ENCODE results near the gene L3MBTL4. TPM values are rescaled to one million over a fixed set of nuclear protein-coding genes. Genes with fewer than 3 reads are reported as not detected.

Gene L3MBTL4
- total and polyA plus RNA-seq, 10 of the 15 experiments (the other 5 are each of a cell fraction or from before 2014, with no cell fraction given) = 1.3 to 8.7 (median 3.8) TPM

DNA sequence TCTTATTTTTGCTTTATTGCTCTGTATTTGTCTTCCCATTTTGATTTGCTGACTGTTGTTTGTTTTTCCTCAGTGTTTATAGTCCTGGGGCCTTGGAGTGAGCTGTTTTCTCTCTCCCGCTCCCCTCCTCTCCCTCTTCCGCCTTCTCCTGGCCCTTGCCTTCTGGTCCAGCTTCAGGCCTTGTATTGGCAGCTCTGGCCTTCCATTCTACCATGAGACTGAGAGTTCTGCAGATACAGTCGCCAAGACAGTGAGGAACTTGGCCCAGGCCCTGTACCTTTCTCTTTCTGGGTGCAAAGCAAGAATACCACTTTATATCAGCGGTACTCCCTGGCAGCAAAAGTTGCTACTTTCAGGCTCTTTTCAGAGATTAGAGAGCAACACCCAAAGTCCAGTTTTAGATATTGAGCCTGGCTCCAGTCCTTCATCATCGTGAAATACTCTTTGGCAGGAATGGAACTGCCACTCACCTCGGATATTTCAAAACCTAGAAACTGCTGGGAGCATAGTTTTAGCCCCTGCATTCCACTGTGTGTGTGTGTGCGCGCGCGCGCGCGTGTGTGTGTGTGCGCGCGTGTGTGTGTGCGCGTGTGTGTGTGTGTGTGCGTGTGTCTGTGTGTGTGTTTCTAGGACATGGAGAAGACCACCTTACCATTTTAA is 17.1 kb upstream of the L3MBTL4 start:
- BruUV-seq (replicated peaks) = no TSS peak

More for the DNA sequence above, 17.1 kb upstream of the L3MBTL4 start:
- in situ Hi-C loops (cut with MboI) = no loop called here
- FAIRE-seq = no peak
- H3K9ac ChIP-seq (ENCODE audit: control insufficient read depth, insufficient read depth, low read length) = no peak overlapping the region
- 85% methylated on average over 19 of the region's 19 CpGs for WGBS (ENCODE audit: insufficient coverage, insufficient replicate concordance, low lambda C conversion rate, missing lambda C conversion rate)
- ChIA-PET POLR2A (interaction anchor here (0.6 kb wide), 1 partner anchor 905 kb away, joined by 5 read pairs; no protein-coding TSS in a partner anchor), RAD21 (ENCODE audit: unreplicated experiment) (no interaction called here), SMC1A (ENCODE audit: uncharacterized antibody, unreplicated experiment) (no interaction called here), CTCF (no interaction called here)
- no peak overlapping the region for H3K4me3 ChIP-seq
- intact Hi-C loops (cut with micrococcal nuclease; ENCODE audit: unreplicated experiment) = no loop called here
- no peaks in the 10 kb centered on the region for H3K9me3 ChIP-seq (replicated peaks; ENCODE audit: control insufficient read depth, insufficient read depth, low read length)
- TF ChIP-seq ZSCAN29 (IDR thresholded peaks at IDR 0.05) (no peak), TCF12 (IDR thresholded peaks at IDR 0.05; ENCODE audit: low read depth, low read length) (no peak), SIX5 (IDR thresholded peaks at IDR 0.05; ENCODE audit: low read depth, low read length, severe bottlenecking) (no peak), CBX5 (IDR thresholded peaks at IDR 0.05; ENCODE audit: low read depth) (no peak), MLLT1 (IDR thresholded peaks at IDR 0.05) (no peak), BACH1 (IDR thresholded peaks at IDR 0.05; ENCODE audit: borderline replicate concordance) (no peak), BMI1 (IDR thresholded peaks at IDR 0.05; ENCODE audit: borderline replicate concordance) (no peak), NRF1 (conservative IDR thresholded peaks at IDR 0.05; ENCODE audit: low read depth, low read length) (no peak), EED (IDR thresholded peaks at IDR 0.05; ENCODE audit: low read depth) (no peak), ESRRA (IDR thresholded peaks at IDR 0.05; ENCODE audit: low read length) (no peak), HDGF (IDR thresholded peaks at IDR 0.05) (no peak)
- TF ChIP-seq, protein P1, sequence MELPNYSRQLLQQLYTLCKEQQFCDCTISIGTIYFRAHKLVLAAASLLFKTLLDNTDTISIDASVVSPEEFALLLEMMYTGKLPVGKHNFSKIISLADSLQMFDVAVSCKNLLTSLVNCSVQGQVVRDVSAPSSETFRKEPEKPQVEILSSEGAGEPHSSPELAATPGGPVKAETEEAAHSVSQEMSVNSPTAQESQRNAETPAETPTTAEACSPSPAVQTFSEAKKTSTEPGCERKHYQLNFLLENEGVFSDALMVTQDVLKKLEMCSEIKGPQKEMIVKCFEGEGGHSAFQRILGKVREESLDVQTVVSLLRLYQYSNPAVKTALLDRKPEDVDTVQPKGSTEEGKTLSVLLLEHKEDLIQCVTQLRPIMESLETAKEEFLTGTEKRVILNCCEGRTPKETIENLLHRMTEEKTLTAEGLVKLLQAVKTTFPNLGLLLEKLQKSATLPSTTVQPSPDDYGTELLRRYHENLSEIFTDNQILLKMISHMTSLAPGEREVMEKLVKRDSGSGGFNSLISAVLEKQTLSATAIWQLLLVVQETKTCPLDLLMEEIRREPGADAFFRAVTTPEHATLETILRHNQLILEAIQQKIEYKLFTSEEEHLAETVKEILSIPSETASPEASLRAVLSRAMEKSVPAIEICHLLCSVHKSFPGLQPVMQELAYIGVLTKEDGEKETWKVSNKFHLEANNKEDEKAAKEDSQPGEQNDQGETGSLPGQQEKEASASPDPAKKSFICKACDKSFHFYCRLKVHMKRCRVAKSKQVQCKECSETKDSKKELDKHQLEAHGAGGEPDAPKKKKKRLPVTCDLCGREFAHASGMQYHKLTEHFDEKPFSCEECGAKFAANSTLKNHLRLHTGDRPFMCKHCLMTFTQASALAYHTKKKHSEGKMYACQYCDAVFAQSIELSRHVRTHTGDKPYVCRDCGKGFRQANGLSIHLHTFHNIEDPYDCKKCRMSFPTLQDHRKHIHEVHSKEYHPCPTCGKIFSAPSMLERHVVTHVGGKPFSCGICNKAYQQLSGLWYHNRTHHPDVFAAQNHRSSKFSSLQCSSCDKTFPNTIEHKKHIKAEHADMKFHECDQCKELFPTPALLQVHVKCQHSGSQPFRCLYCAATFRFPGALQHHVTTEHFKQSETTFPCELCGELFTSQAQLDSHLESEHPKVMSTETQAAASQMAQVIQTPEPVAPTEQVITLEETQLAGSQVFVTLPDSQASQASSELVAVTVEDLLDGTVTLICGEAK (IDR thresholded peaks at IDR 0.05; ENCODE audit: borderline replicate concordance) = no peak
- TF ChIP-seq, protein P2, sequence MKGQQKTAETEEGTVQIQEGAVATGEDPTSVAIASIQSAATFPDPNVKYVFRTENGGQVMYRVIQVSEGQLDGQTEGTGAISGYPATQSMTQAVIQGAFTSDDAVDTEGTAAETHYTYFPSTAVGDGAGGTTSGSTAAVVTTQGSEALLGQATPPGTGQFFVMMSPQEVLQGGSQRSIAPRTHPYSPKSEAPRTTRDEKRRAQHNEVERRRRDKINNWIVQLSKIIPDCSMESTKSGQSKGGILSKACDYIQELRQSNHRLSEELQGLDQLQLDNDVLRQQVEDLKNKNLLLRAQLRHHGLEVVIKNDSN (IDR thresholded peaks at IDR 0.05; ENCODE audit: borderline replicate concordance, extremely low read length, insufficient read depth, low read depth, low read length) = no peak
- H3K4me2 ChIP-seq (ENCODE audit: control insufficient read depth, insufficient read depth) = no peak overlapping the region
- no peaks in the 10 kb centered on the region for H3K79me2 ChIP-seq (ENCODE audit: control insufficient read depth, insufficient read depth, low read length)
- H3K36me3 ChIP-seq (ENCODE audit: control insufficient read depth in 2 of 2, insufficient read depth in 2 of 2, low read length in 1 of 2) = no peaks in the 10 kb centered on the region
- H3K27me3 ChIP-seq (replicated peaks in 1 of 2; ENCODE audit: control insufficient read depth in 2 of 2, insufficient read depth in 2 of 2, low read length in 1 of 2) = no peaks in the 10 kb centered on the region
- H2AFZ ChIP-seq (ENCODE audit: control insufficient read depth, low read depth, low read length) = no peak overlapping the region
- peaks cover 11% of the 10 kb centered on the region for H3K4me1 ChIP-seq (ENCODE audit: control insufficient read depth, insufficient read depth, low read length)
- ATAC-seq = no peak
- H4K20me1 ChIP-seq (ENCODE audit: control insufficient read depth, insufficient read depth) = no peaks in the 10 kb centered on the region
- H3K27ac ChIP-seq (ENCODE audit: control insufficient read depth, insufficient read depth) = no peak overlapping the region
- DNase-seq (ENCODE audit: low read depth, low spot score) = no peak
